ENCODE measurements around the gene TFIP11.

The TFIP11 gene

GRCh38 chr22:26476705-26477340 is 35.5 kb downstream of the TFIP11 start:
- no peak for DNase-seq

GRCh38 chr22:26474682-26475081 is 37.6 kb downstream of the TFIP11 start:
- no peak for DNase-seq

GRCh38 chr22:26471522-26471921 is 40.8 kb downstream of the TFIP11 start:
- DNase-seq = no peak

GRCh38 chr22:26470807-26471206 is 41.5 kb downstream of the TFIP11 start:
- DNase-seq = no peak

GRCh38 chr22:26466196-26466595 is 46.1 kb downstream of the TFIP11 start:
- no peak for DNase-seq

GRCh38 chr22:26464312-26464711 is 48.0 kb downstream of the TFIP11 start:
- no peak for DNase-seq

- no peak for DNase-seq
Observed at GRCh38 chr22:26463688-26464087, 48.6 kb downstream of the TFIP11 start.

- DNase-seq = no peak
Observed at GRCh38 chr22:26463101-26463661, 49.1 kb downstream of the TFIP11 start.

GRCh38 chr22:26462641-26463040 is 49.6 kb downstream of the TFIP11 start:
- DNase-seq = no peak

- DNase-seq = no peak
Observed at GRCh38 chr22:26462051-26462450, 50.2 kb downstream of the TFIP11 start.

GRCh38 chr22:26461188-26461810 is 51.0 kb downstream of the TFIP11 start:
- no peak for DNase-seq

GRCh38 chr22:26460202-26460601 is 52.1 kb downstream of the TFIP11 start:
- no peak for DNase-seq

- DNase-seq = no peak
Observed at GRCh38 chr22:26457661-26458272, 54.5 kb downstream of the TFIP11 start.

- DNase-seq = no peak
Observed at GRCh38 chr22:26453812-26454500, 58.3 kb downstream of the TFIP11 start.

- no peak for DNase-seq
Observed at GRCh38 chr22:26453216-26453615, 59.1 kb downstream of the TFIP11 start.

GRCh38 chr22:26452236-26453016 is 59.8 kb downstream of the TFIP11 start:
- no peak for DNase-seq

- no peak for DNase-seq
Observed at GRCh38 chr22:26450453-26451185, 61.7 kb downstream of the TFIP11 start.

- no peak for DNase-seq
Observed at GRCh38 chr22:26448941-26449340, 63.3 kb downstream of the TFIP11 start.

- no peak for DNase-seq
Observed at GRCh38 chr22:26448334-26448733, 63.9 kb downstream of the TFIP11 start.

- no peak for DNase-seq
Observed at GRCh38 chr22:26447584-26448329, 64.5 kb downstream of the TFIP11 start.

- no peak for DNase-seq
Observed at GRCh38 chr22:26446808-26447515, 65.3 kb downstream of the TFIP11 start.

Measured in NK-92 treated with Interleukin-12 subunit alpha and Interleukin-12 subunit beta, amount 100 ng/mL, for 24 hours (cell line).